Adrenal gland (tissue), 12 donors: ENCODE results near the gene S100A2. TPM values are rescaled to one million over a fixed set of nuclear protein-coding genes. Genes with fewer than 3 reads are reported as not detected.

Experiments
- DNase-seq, 7 donors: peaks; one replicate each; pipeline ENCODE4 v3.0.0-alpha.2; 2019 to 2020
- H3K27ac ChIP-seq, 5 donors: fragments of 200-600 bp; sonication (generic) in 4 of 5; 1 replicate in 3 of 5; 2 replicates in 2 of 5; pipeline versions ENCODE4 v1.5.1 to v1.8.0; 2016 to 2020; ENCODE audit warnings: mild to moderate bottlenecking in 1 of 5
- H3K27me3 ChIP-seq: fragments of 200-600 bp; 2 replicates; pipeline ENCODE4 v1.8.0; 2021
- H3K36me3 ChIP-seq, 2 donors: fragments of 200-600 bp; replicated peaks in 1 of 2; 1 replicate in 1 of 2; 2 replicates in 1 of 2; pipeline versions ENCODE4 v1.5.1 to v1.8.0; 2018 to 2022
- H3K4me1 ChIP-seq, 2 donors: fragments of 200-600 bp; replicated peaks in 1 of 2; 1 replicate in 1 of 2; 2 replicates in 1 of 2; pipeline versions ENCODE4 v1.5.1 to v1.8.0; 2018 to 2021
- H3K4me3 ChIP-seq, 4 donors: fragments of 200-600 bp; sonication (generic) in 3 of 4; one replicate each; pipeline ENCODE4 v1.5.1; 2016 to 2018
- H3K9me3 ChIP-seq, 3 donors: fragments of 200-600 bp; sonication (generic) in 1 of 3; replicated peaks in 1 of 3; 1 replicate in 2 of 3; 2 replicates in 1 of 3; pipeline versions ENCODE4 v1.5.1 to v1.8.0; 2016 to 2021
- CTCF ChIP-seq, 6 experiments: fragments of 450-650 bp in 4 of 6; fragments of 200-600 bp in 2 of 6; sonication (generic) in 1 of 6; IDR thresholded peaks; 1 replicate in 5 of 6; 2 replicates in 1 of 6; pipeline versions ENCODE4 v1.5.1 to v1.8.0; 2016 to 2021; ENCODE audit warnings: antibody characterized with exemption in 6 of 6, mild to moderate bottlenecking in 2 of 6, moderate library complexity in 1 of 6
- POLR2A ChIP-seq, 2 donors: fragments of 450-650 bp; IDR thresholded peaks; one replicate each; pipeline ENCODE4 v1.6.1; 2017; ENCODE audit warnings: antibody characterized with exemption in 2 of 2, mild to moderate bottlenecking in 2 of 2, moderate library complexity in 1 of 2
- WGBS, 4 donors: extraction: QIAGEN DNeasy Blood & Tissue Kit in 2 of 4; methylation state at CpG; one replicate each; pipeline versions ENCODE4 v1.1.5 to v1.1.7; 2013 to 2017; 5-methylcytosine and 5-hydroxymethylcytosine counted together
- intact Hi-C, 2 donors: fragments of 100-400 bp; cut with DNase I; formaldehyde crosslinking; loops; one replicate each; pipeline versions ENCODE4 v1.14.1 to v1.15.0; 2022 to 2023
- polyA plus RNA-seq, 3 donors: library from polyadenylated mRNA; stranded (reverse); fragments of 200-250 nt in 2 of 3; fragments of 350-450 nt in 1 of 3; fragmentation: Illumina TruSeq in 1 of 3; extraction: RNeasy Lipid Tissue Mini Kit (QIAGEN cat#74804) in 1 of 3; gene quantifications; one replicate each; pipeline ENCODE4 v1.2.3, GENCODE V29; 2013 to 2014
- total RNA-seq, 9 donors: library from RNA; depleted of rRNA in 4 of 9; stranded (reverse); fragments of >200 nt in 4 of 9; fragments of 120-200 nt in 1 of 9; fragmentation: NEBNext Ultra II Directional in 1 of 9; extraction: Animal tissue kit (Norgen Biotek cat#: 25700) in 1 of 9; gene quantifications; one replicate each; pipeline versions ENCODE4 v1.1.0 to v1.2.4, GENCODE V29; 2013 to 2023
- donor health status: healthy with polysubstance abuse.
- donor health status: Bipolar disorder and iron deficiency.
- donor health status: DM: yes; HTN: yes; CAD: no.
- donor health status: DM: no; HTN: no; CAD: no.
- donor health status: DM: no; HTN: no; CAD: no.
- donor health status: DM: yes; HTN: yes; CAD: no.

S100A2 gene
- total and polyA plus RNA-seq, 12 donors: 0.31 to 44.1 (median 1.3) TPM; not detected in 1

GRCh38 chr1:153614189-153614900, 48.7 kb upstream of the S100A2 start:
- H3K4me1 ChIP-seq: peaks cover 0 to 22% of the 10 kb centered on the region in 2 donors
- 85 to 96% (median 89%) methylated on average over 2 of the region's 2 CpGs for WGBS, 4 donors
- H3K9me3 ChIP-seq: no peaks in the 10 kb centered on the region
- H3K36me3 ChIP-seq: peaks cover 0 to 3% of the 10 kb centered on the region in 2 donors
- no peaks in the 10 kb centered on the region for H3K27me3 ChIP-seq
- TF ChIP-seq POLR2A (IDR thresholded peaks at IDR 0.05): no peak
- TF ChIP-seq CTCF (IDR thresholded peaks at IDR 0.05): no peak
- H3K27ac ChIP-seq: no peak overlapping the region
- DNase-seq: no peak
- intact Hi-C loops: no loop called here
- no peak overlapping the region for H3K4me3 ChIP-seq

GRCh38 chr1:153613406-153613805, 47.8 kb upstream of the S100A2 start:
- no peak for DNase-seq
- Histone ChIP-seq H3K27ac (peak overlapping the region in 3 of 5 donors; percentile 37 to 85 (median 78)), H3K27me3 (no peaks in the 10 kb centered on the region), H3K9me3 (no peaks in the 10 kb centered on the region), H3K36me3 (no peaks in the 10 kb centered on the region), H3K4me1 (peaks cover 0 to 27% of the 10 kb centered on the region in 2 donors), H3K4me3 (no peak overlapping the region)
- TF ChIP-seq POLR2A (IDR thresholded peaks at IDR 0.05): no peak
- TF ChIP-seq CTCF (IDR thresholded peaks at IDR 0.05): no peak
- intact Hi-C loops: no loop called here
- WGBS, 4 donors: 81 to 91% (median 85%) methylated on average over 4 to 5 of the region's 5 CpGs

GRCh38 chr1:153612755-153613331, 47.2 kb upstream of the S100A2 start, which contains the start of gene S100A16:
Gene S100A16 (minus strand): TSS chr1:153613137. CDS start chr1:153608151, 4,986 bp downstream.
- intact Hi-C loops: no loop called here
- H3K27me3 ChIP-seq: no peaks in the 10 kb centered on the region
- H3K27ac ChIP-seq: peak within 1 kb of the TSS in 4 of 5 donors; percentile 44 to 85 (median 62)
- WGBS, 4 donors: 59 to 89% (median 70%) methylated on average over 3 to 9 of the region's 9 CpGs
- TF ChIP-seq POLR2A (IDR thresholded peaks at IDR 0.05) (peak in 1 of 2 donors; percentile 63), CTCF (IDR thresholded peaks at IDR 0.05) (no peak)
- peaks cover 0 to 27% of the 10 kb centered on the region in 2 donors for H3K4me1 ChIP-seq
- DNase-seq: peak; percentile 56 to 84 (median 73)
- H3K4me3 ChIP-seq: peak within 1 kb of the TSS in 2 of 4 donors; percentile 33 to 56
- no peaks in the 10 kb centered on the region for H3K36me3 ChIP-seq
- H3K9me3 ChIP-seq: no peaks in the 10 kb centered on the region

GRCh38 chr1:153612111-153612754, 46.6 kb upstream of the S100A2 start:
- Histone ChIP-seq H3K27me3 (no peaks in the 10 kb centered on the region), H3K4me1 (peaks cover 0 to 27% of the 10 kb centered on the region in 2 donors), H3K27ac (peak overlapping the region in 4 of 5 donors; percentile 44 to 85 (median 62)), H3K4me3 (peak overlapping the region in 2 of 4 donors; percentile 33 to 56), H3K36me3 (peaks cover 0 to 3% of the 10 kb centered on the region in 2 donors), H3K9me3 (no peaks in the 10 kb centered on the region)
- DNase-seq: no peak
- 54 to 72% (median 63%) methylated on average over 10 to 11 of the region's 11 CpGs for WGBS, 4 donors
- no peak for TF ChIP-seq CTCF (IDR thresholded peaks at IDR 0.05)
- TF ChIP-seq POLR2A (IDR thresholded peaks at IDR 0.05): no peak
- intact Hi-C loops: no loop called here
